ENCODE data around the gene RIMS1. TPM values are rescaled to one million over a fixed set of nuclear protein-coding genes. Genes with fewer than 3 reads are reported as not detected.

The RIMS1 gene
- total RNA-seq, 4 donors from 2014 or later, result 0.10 to 1.4 (median 1.1) TPM; not detected in 1

DNA sequence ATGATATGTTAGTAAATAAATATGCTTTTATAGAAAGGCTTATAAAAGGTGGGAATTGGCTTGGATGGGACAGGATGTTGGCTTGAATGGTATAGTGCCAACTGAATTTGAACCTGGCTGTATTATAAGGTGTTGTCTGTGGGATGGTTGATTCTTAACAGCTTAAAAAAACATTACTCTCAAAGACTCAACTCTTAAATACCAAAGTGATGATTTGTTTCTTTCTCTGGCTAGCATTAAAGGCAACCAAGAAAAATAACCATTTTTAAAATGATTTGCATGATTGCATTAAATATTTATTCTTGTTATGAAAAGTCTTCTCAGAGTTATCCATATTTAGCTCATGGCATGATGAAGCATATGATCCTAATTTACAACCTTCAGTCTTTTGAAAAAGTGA, 216.2 kb downstream of the RIMS1 start:
- no peak for ATAC-seq
- in situ Hi-C loops (cut with MboI; ENCODE audit: low sequenced_read_pairs in 4 of 4), result no loop called here

DNA sequence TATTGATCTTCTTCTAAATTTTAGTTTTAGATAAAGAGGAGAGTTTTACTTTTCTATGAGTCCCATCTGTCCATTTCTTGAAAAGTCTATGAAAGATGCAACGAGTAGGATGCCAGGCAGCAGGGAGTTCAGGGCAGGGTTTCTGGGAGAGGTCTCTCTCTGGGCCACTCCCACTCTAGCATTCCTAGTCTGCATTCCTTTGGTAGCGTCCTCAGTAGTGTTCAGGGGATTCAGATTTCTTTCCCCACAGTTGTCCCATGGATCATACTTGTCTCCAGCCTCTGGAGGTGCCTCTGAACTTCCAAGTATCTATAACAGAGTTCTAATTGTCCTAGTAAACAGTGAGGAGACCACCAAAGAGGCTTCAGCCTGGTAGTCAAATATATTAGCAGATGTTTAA, 225.3 kb downstream of the RIMS1 start:
- ATAC-seq (no peak), DNase-seq (no peak)
- intact Hi-C loops (cut with DNase I; ENCODE audit: low total_unique reads) (no loop called here), in situ Hi-C loops (cut with MboI; ENCODE audit: low sequenced_read_pairs in 4 of 4) (no loop called here)
- TF ChIP-seq POLR2A (IDR thresholded peaks at IDR 0.05), result no peak
- TF ChIP-seq, protein P1, sequence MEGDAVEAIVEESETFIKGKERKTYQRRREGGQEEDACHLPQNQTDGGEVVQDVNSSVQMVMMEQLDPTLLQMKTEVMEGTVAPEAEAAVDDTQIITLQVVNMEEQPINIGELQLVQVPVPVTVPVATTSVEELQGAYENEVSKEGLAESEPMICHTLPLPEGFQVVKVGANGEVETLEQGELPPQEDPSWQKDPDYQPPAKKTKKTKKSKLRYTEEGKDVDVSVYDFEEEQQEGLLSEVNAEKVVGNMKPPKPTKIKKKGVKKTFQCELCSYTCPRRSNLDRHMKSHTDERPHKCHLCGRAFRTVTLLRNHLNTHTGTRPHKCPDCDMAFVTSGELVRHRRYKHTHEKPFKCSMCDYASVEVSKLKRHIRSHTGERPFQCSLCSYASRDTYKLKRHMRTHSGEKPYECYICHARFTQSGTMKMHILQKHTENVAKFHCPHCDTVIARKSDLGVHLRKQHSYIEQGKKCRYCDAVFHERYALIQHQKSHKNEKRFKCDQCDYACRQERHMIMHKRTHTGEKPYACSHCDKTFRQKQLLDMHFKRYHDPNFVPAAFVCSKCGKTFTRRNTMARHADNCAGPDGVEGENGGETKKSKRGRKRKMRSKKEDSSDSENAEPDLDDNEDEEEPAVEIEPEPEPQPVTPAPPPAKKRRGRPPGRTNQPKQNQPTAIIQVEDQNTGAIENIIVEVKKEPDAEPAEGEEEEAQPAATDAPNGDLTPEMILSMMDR (IDR thresholded peaks at IDR 0.05 in 4 of 5, conservative IDR thresholded peaks at IDR 0.05 in 1 of 5), result no peak
- H3K36me3 ChIP-seq, result no peaks in the 10 kb centered on the region
- no peak overlapping the region for H3K4me3 ChIP-seq
- no peak overlapping the region for H3K27ac ChIP-seq
- no peaks in the 10 kb centered on the region for H3K4me1 ChIP-seq
- no peaks in the 10 kb centered on the region for H3K27me3 ChIP-seq
- H3K9me3 ChIP-seq, result no peaks in the 10 kb centered on the region

More for the DNA sequence above, 216.2 kb downstream of the RIMS1 start:
- TF ChIP-seq POLR2A (IDR thresholded peaks at IDR 0.05), result no peak
- TF ChIP-seq, protein P1 (IDR thresholded peaks at IDR 0.05 in 4 of 5, conservative IDR thresholded peaks at IDR 0.05 in 1 of 5), result no peak
- no peaks in the 10 kb centered on the region for H3K27me3 ChIP-seq
- no peaks in the 10 kb centered on the region for H3K36me3 ChIP-seq
- H3K27ac ChIP-seq, result no peak overlapping the region
- no peaks in the 10 kb centered on the region for H3K4me1 ChIP-seq
- no peak overlapping the region for H3K4me3 ChIP-seq
- H3K9me3 ChIP-seq, result no peaks in the 10 kb centered on the region
- DNase-seq, result no peak
- intact Hi-C loops (cut with DNase I; ENCODE audit: low total_unique reads), result no loop called here

DNA sequence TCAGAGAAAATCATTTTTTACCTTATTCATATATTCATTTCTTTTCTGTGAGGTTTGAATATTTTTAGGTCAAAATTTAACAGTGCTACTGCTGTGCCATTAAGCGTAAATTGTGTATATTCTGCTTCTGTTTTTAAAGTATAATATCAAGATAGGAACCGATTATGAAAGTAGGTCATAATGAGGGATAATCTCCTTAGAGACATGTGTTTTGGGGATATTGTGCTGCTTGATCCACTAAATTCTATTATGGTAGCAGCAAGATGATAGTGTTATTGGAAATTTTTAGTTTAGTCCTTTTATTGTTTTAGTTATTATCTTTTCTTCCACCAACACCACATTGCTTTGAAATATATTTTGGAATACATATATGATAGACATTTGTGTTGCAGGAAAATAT, 244.0 kb downstream of the RIMS1 start:
- no peak for TF ChIP-seq POLR2A (IDR thresholded peaks at IDR 0.05)
- TF ChIP-seq, protein P1 (IDR thresholded peaks at IDR 0.05 in 4 of 5, conservative IDR thresholded peaks at IDR 0.05 in 1 of 5), result no peak
- no peak overlapping the region for H3K4me3 ChIP-seq
- no peaks in the 10 kb centered on the region for H3K36me3 ChIP-seq
- H3K9me3 ChIP-seq, result no peaks in the 10 kb centered on the region
- in situ Hi-C loops (cut with MboI; ENCODE audit: low sequenced_read_pairs in 4 of 4) (no loop called here), intact Hi-C loops (cut with DNase I; ENCODE audit: low total_unique reads) (no loop called here)
- no peaks in the 10 kb centered on the region for H3K4me1 ChIP-seq
- H3K27ac ChIP-seq, result no peak overlapping the region
- DNase-seq, result no peak
- ATAC-seq, result no peak
- no peaks in the 10 kb centered on the region for H3K27me3 ChIP-seq

GRCh38 chr6:72132427-72132826, 246.1 kb downstream of the RIMS1 start:
- H3K4me1 ChIP-seq, result no peaks in the 10 kb centered on the region
- no peaks in the 10 kb centered on the region for H3K27me3 ChIP-seq
- in situ Hi-C loops (cut with MboI; ENCODE audit: low sequenced_read_pairs in 4 of 4) (no loop called here), intact Hi-C loops (cut with DNase I; ENCODE audit: low total_unique reads) (no loop called here)
- no peak overlapping the region for H3K4me3 ChIP-seq
- no peaks in the 10 kb centered on the region for H3K36me3 ChIP-seq
- ATAC-seq, result no peak
- TF ChIP-seq, protein P1 (IDR thresholded peaks at IDR 0.05 in 4 of 5, conservative IDR thresholded peaks at IDR 0.05 in 1 of 5), result no peak
- TF ChIP-seq POLR2A (IDR thresholded peaks at IDR 0.05), result no peak
- no peak overlapping the region for H3K27ac ChIP-seq
- H3K9me3 ChIP-seq, result no peaks in the 10 kb centered on the region
- DNase-seq, result no peak

DNA sequence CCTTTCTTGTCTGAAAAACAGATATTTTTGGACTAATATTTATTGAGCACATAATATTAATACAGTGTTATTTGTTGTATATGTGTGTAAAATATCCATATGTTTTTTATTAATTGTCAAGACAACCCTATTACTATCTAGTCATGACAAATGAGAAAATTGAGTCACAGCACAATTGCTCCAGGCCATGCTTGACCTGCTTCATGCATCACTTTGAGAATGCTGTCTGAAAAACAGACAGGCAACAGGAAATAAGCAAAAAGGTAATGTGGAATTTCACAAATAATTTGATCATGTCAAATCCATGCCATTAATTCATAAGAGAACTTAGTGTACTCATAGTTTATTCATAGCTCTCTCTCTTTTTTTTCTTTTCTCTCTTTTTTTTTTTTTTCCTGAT, 246.5 kb downstream of the RIMS1 start:
- no peaks in the 10 kb centered on the region for H3K27me3 ChIP-seq
- no peaks in the 10 kb centered on the region for H3K36me3 ChIP-seq
- H3K4me3 ChIP-seq, result no peak overlapping the region
- intact Hi-C loops (cut with DNase I; ENCODE audit: low total_unique reads), result no loop called here
- DNase-seq, result no peak
- no peak overlapping the region for H3K27ac ChIP-seq
- no peaks in the 10 kb centered on the region for H3K4me1 ChIP-seq
- no peaks in the 10 kb centered on the region for H3K9me3 ChIP-seq
- in situ Hi-C loops (cut with MboI; ENCODE audit: low sequenced_read_pairs in 4 of 4), result no loop called here
- ATAC-seq, result no peak
- TF ChIP-seq, protein P1 (IDR thresholded peaks at IDR 0.05 in 4 of 5, conservative IDR thresholded peaks at IDR 0.05 in 1 of 5), result no peak
- no peak for TF ChIP-seq POLR2A (IDR thresholded peaks at IDR 0.05)

All from gastrocnemius medialis (tissue), 4 donors.